ENCODE data around the gene ZMYND11.

Gene ZMYND11

DNA sequence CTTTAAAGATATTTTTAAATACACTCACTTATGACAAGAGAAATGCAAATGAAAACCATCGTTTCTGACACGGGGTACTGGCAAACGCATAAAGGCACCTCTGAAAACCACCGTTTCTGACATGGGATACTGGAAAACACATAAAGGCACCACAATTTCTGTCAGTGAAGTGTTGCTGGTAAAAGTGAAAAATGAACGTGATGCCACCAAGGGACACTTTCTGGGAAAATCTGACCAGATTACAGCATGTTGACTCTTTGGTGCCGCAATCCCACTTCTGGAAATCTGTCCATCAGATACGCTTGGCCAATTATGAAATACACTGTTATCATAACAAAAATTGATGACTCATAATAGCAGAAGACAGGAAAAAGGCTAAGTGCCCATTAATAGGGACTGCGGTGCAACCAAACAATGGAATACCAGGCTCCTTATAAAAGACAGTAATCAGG, 131.7 kb downstream of the ZMYND11 start (continued):
- TF ChIP-seq ZFP3 (tag by site-specific recombination; IDR thresholded peaks at IDR 0.05; ENCODE audit: low read depth), result no peak
- TF ChIP-seq SP7 (tag by site-specific recombination; IDR thresholded peaks at IDR 0.05), result peak; percentile 38; the same call in 1 of the 2 replicates
- TF ChIP-seq ZNF248 (tag by site-specific recombination; IDR thresholded peaks at IDR 0.05), result no peak
- TF ChIP-seq, protein P1, sequence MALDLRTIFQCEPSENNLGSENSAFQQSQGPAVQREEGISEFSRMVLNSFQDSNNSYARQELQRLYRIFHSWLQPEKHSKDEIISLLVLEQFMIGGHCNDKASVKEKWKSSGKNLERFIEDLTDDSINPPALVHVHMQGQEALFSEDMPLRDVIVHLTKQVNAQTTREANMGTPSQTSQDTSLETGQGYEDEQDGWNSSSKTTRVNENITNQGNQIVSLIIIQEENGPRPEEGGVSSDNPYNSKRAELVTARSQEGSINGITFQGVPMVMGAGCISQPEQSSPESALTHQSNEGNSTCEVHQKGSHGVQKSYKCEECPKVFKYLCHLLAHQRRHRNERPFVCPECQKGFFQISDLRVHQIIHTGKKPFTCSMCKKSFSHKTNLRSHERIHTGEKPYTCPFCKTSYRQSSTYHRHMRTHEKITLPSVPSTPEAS (tag by site-specific recombination; IDR thresholded peaks at IDR 0.05), result no peak
- no peak for TF ChIP-seq KLF1 (tag by site-specific recombination; IDR thresholded peaks at IDR 0.05)
- no peak for TF ChIP-seq ZNF18 (tag by site-specific recombination; IDR thresholded peaks at IDR 0.05)
- TF ChIP-seq, protein P2, sequence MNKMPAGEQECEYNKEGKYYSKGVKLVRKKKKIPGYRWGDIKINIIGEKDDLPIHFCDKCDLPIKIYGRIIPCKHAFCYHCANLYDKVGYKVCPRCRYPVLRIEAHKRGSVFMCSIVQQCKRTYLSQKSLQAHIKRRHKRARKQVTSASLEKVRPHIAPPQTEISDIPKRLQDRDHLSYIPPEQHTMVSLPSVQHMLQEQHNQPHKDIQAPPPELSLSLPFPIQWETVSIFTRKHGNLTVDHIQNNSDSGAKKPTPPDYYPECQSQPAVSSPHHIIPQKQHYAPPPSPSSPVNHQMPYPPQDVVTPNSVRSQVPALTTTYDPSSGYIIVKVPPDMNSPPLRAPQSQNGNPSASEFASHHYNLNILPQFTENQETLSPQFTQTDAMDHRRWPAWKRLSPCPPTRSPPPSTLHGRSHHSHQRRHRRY (tag by site-specific recombination; IDR thresholded peaks at IDR 0.05), result no peak
- TF ChIP-seq ZNF2 (tag by site-specific recombination; IDR thresholded peaks at IDR 0.05), result no peak
- no peak for TF ChIP-seq ZNF768 (tag by site-specific recombination; IDR thresholded peaks at IDR 0.05)
- no peak for TF ChIP-seq ZNF24 (tag by site-specific recombination; IDR thresholded peaks at IDR 0.05)
- no peak for TF ChIP-seq ZNF404 (tag by site-specific recombination; IDR thresholded peaks at IDR 0.05)
- no peak for TF ChIP-seq IKZF3 (tag by site-specific recombination; IDR thresholded peaks at IDR 0.05)
- TF ChIP-seq YY1 (tag by site-specific recombination; IDR thresholded peaks at IDR 0.05), result no peak
- TF ChIP-seq ZNF426 (tag by site-specific recombination; IDR thresholded peaks at IDR 0.05), result no peak
- TF ChIP-seq ZNF677 (tag by site-specific recombination; IDR thresholded peaks at IDR 0.05), result no peak
- TF ChIP-seq ZNF302 (tag by site-specific recombination; IDR thresholded peaks at IDR 0.05; ENCODE audit: low read depth), result no peak
- TF ChIP-seq ZBTB8A (tag by site-specific recombination; IDR thresholded peaks at IDR 0.05), result peak; percentile 72
- no peak for TF ChIP-seq ZNF664 (tag by site-specific recombination; IDR thresholded peaks at IDR 0.05)
- no peak for TF ChIP-seq ZNF596 (tag by site-specific recombination; IDR thresholded peaks at IDR 0.05)
- TF ChIP-seq ZNF114 (tag by site-specific recombination; IDR thresholded peaks at IDR 0.05), result no peak
- TF ChIP-seq SCRT1 (tag by site-specific recombination; IDR thresholded peaks at IDR 0.05; ENCODE audit: borderline replicate concordance), result no peak
- TF ChIP-seq EGR2 (tag by site-specific recombination; IDR thresholded peaks at IDR 0.05; ENCODE audit: low read depth), result no peak
- TF ChIP-seq, protein P3, sequence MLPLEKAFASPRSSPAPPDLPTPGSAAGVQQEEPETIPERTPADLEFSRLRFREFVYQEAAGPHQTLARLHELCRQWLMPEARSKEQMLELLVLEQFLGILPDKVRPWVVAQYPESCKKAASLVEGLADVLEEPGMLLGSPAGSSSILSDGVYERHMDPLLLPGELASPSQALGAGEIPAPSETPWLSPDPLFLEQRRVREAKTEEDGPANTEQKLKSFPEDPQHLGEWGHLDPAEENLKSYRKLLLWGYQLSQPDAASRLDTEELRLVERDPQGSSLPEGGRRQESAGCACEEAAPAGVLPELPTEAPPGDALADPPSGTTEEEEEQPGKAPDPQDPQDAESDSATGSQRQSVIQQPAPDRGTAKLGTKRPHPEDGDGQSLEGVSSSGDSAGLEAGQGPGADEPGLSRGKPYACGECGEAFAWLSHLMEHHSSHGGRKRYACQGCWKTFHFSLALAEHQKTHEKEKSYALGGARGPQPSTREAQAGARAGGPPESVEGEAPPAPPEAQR (tag by site-specific recombination; IDR thresholded peaks at IDR 0.05), result no peak
- no peak for TF ChIP-seq ZNF292 (tag by site-specific recombination; IDR thresholded peaks at IDR 0.05; ENCODE audit: borderline replicate concordance, low read depth)
- TF ChIP-seq ZNF629 (tag by site-specific recombination; IDR thresholded peaks at IDR 0.05), result no peak
- TF ChIP-seq HOXA7 (CRISPR knock-in tag; IDR thresholded peaks at IDR 0.05; ENCODE audit: borderline replicate concordance), result no peak
- TF ChIP-seq REPIN1 (tag by site-specific recombination; IDR thresholded peaks at IDR 0.05; ENCODE audit: low read depth), result no peak
- TF ChIP-seq, protein P4, sequence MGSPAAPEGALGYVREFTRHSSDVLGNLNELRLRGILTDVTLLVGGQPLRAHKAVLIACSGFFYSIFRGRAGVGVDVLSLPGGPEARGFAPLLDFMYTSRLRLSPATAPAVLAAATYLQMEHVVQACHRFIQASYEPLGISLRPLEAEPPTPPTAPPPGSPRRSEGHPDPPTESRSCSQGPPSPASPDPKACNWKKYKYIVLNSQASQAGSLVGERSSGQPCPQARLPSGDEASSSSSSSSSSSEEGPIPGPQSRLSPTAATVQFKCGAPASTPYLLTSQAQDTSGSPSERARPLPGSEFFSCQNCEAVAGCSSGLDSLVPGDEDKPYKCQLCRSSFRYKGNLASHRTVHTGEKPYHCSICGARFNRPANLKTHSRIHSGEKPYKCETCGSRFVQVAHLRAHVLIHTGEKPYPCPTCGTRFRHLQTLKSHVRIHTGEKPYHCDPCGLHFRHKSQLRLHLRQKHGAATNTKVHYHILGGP (tag by site-specific recombination; IDR thresholded peaks at IDR 0.05), result no peak
- TF ChIP-seq SP3 (tag by site-specific recombination; IDR thresholded peaks at IDR 0.05), result no peak
- peak; percentile 61 for TF ChIP-seq PRDM6 (tag by site-specific recombination; IDR thresholded peaks at IDR 0.05)
- no peak for TF ChIP-seq ZNF777 (tag by site-specific recombination; IDR thresholded peaks at IDR 0.05; ENCODE audit: borderline replicate concordance)
- TF ChIP-seq BCL11B (tag by site-specific recombination; IDR thresholded peaks at IDR 0.05; ENCODE audit: low read depth), result no peak
